Measurements from ENCODE around the gene IFNAR1. TPM values are rescaled to one million over a fixed set of nuclear protein-coding genes. Genes with fewer than 3 reads are reported as not detected.

The IFNAR1 gene
- total and polyA plus RNA-seq, 2 donors from 2014 or later = 15.9 to 60.9 TPM

DNA sequence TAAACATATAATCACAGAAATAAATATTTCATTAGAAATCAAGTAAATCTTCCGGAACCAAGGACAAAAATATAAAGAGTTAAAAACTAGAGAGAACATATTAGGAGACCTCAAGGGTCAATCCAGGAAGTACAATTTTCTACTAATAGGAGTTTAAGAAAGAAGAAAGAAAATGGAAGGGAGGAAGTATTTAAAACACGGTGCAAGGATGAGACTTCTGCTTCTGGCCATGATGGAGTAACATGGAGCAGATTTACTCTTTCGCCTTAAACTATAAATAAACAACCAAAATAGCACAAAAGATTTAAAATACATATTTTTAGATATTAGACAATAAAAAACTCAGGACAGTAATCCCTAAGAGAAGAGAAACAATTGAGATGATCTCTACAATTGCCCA, 12.6 kb upstream of the IFNAR1 start:
- DNase-seq = no peak
- intact Hi-C loops (cut with DNase I) = no loop called here
- TF ChIP-seq, protein P1, sequence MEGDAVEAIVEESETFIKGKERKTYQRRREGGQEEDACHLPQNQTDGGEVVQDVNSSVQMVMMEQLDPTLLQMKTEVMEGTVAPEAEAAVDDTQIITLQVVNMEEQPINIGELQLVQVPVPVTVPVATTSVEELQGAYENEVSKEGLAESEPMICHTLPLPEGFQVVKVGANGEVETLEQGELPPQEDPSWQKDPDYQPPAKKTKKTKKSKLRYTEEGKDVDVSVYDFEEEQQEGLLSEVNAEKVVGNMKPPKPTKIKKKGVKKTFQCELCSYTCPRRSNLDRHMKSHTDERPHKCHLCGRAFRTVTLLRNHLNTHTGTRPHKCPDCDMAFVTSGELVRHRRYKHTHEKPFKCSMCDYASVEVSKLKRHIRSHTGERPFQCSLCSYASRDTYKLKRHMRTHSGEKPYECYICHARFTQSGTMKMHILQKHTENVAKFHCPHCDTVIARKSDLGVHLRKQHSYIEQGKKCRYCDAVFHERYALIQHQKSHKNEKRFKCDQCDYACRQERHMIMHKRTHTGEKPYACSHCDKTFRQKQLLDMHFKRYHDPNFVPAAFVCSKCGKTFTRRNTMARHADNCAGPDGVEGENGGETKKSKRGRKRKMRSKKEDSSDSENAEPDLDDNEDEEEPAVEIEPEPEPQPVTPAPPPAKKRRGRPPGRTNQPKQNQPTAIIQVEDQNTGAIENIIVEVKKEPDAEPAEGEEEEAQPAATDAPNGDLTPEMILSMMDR (IDR thresholded peaks at IDR 0.05; ENCODE audit: borderline replicate concordance, extremely low read depth, insufficient read depth) = no peak
- FAIRE-seq = no peak
- no peaks in the 10 kb centered on the region for H3K36me3 ChIP-seq (ENCODE audit: control insufficient read depth in 2 of 3, insufficient read depth in 3 of 3, low read length in 3 of 3)
- H3K9me3 ChIP-seq (ENCODE audit: control insufficient read depth in 2 of 3, insufficient read depth in 1 of 3, low read length in 3 of 3) = no peaks in the 10 kb centered on the region
- H3K4me1 ChIP-seq (ENCODE audit: control insufficient read depth in 2 of 3, insufficient read depth in 2 of 3, low read depth in 1 of 3, low read length in 3 of 3) = no peaks in the 10 kb centered on the region
- H3K27me3 ChIP-seq (ENCODE audit: control insufficient read depth, insufficient read depth, low read length) = no peaks in the 10 kb centered on the region
- no peak overlapping the region for H3K4me3 ChIP-seq (ENCODE audit: low read length in 3 of 3)
- H3K27ac ChIP-seq (ENCODE audit: low read depth in 2 of 2, low read length in 2 of 2) = no peak overlapping the region
- H3K9ac ChIP-seq (ENCODE audit: low read length in 3 of 3) = no peak overlapping the region

GRCh38 chr21:33313183-33313582, 11.6 kb upstream of the IFNAR1 start:
- Histone ChIP-seq H3K9ac (ENCODE audit: low read length in 3 of 3) (no peak overlapping the region), H3K27me3 (ENCODE audit: control insufficient read depth, insufficient read depth, low read length) (no peaks in the 10 kb centered on the region), H3K27ac (ENCODE audit: low read depth in 2 of 2, low read length in 2 of 2) (no peak overlapping the region), H3K9me3 (ENCODE audit: control insufficient read depth in 2 of 3, insufficient read depth in 1 of 3, low read length in 3 of 3) (no peaks in the 10 kb centered on the region), H3K4me1 (ENCODE audit: control insufficient read depth in 2 of 3, insufficient read depth in 2 of 3, low read depth in 1 of 3, low read length in 3 of 3) (no peaks in the 10 kb centered on the region), H3K4me3 (ENCODE audit: low read length in 3 of 3) (no peak overlapping the region), H3K36me3 (ENCODE audit: control insufficient read depth in 2 of 3, insufficient read depth in 3 of 3, low read length in 3 of 3) (no peaks in the 10 kb centered on the region)
- FAIRE-seq = no peak
- intact Hi-C loops (cut with DNase I) = no loop called here
- TF ChIP-seq, protein P1 (IDR thresholded peaks at IDR 0.05; ENCODE audit: borderline replicate concordance, extremely low read depth, insufficient read depth) = no peak
- DNase-seq = no peak

DNA sequence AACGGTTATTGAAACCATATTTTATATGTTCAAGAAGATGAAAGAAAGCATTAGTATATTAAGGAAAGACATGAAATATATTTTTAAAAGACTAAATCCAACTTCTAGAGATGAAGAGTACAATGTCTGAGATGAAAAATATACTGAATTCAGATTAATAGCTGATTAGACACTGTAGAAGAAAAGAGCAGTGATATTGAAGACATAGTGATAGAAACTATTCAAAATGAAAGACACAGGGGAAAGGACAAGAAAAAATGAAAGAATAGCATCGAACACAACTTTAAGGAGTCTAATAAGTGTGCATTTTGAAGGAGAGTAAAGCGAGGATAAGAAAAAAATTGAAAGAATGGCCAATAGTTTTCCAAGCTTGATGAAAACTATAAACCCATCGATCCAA, 11.2 kb upstream of the IFNAR1 start:
- Histone ChIP-seq H3K9ac (ENCODE audit: low read length in 3 of 3) (no peak overlapping the region), H3K4me3 (ENCODE audit: low read length in 3 of 3) (no peak overlapping the region), H3K4me1 (ENCODE audit: control insufficient read depth in 2 of 3, insufficient read depth in 2 of 3, low read depth in 1 of 3, low read length in 3 of 3) (no peaks in the 10 kb centered on the region), H3K27ac (ENCODE audit: low read depth in 2 of 2, low read length in 2 of 2) (no peak overlapping the region), H3K27me3 (ENCODE audit: control insufficient read depth, insufficient read depth, low read length) (no peaks in the 10 kb centered on the region), H3K36me3 (ENCODE audit: control insufficient read depth in 2 of 3, insufficient read depth in 3 of 3, low read length in 3 of 3) (no peaks in the 10 kb centered on the region), H3K9me3 (ENCODE audit: control insufficient read depth in 2 of 3, insufficient read depth in 1 of 3, low read length in 3 of 3) (no peaks in the 10 kb centered on the region)
- no peak for DNase-seq
- TF ChIP-seq, protein P1 (IDR thresholded peaks at IDR 0.05; ENCODE audit: borderline replicate concordance, extremely low read depth, insufficient read depth) = no peak
- no peak for FAIRE-seq
- intact Hi-C loops (cut with DNase I) = no loop called here

DNA sequence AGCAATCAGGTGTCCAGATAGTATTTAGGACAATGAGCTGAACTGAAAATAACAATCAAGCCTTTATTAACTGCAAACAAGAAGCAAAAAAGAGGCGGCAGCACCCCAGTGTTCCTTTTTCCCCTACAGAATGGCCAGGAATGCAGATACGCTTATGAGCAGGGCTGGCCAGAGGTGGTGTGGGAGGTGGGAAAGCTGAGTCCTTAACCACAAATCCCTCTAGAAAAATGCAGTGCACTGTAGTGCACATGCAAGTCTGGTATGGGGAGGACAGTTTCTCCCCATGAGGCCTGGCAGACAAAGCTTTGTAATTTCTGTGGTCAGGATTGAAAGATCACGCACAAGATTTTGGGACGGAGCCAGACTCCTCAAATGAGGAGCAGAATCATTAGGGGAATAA, 10.7 kb upstream of the IFNAR1 start:
- Histone ChIP-seq H3K36me3 (ENCODE audit: control insufficient read depth in 2 of 3, insufficient read depth in 3 of 3, low read length in 3 of 3) (no peaks in the 10 kb centered on the region), H3K27ac (ENCODE audit: low read depth in 2 of 2, low read length in 2 of 2) (no peak overlapping the region), H3K4me3 (ENCODE audit: low read length in 3 of 3) (no peak overlapping the region), H3K4me1 (ENCODE audit: control insufficient read depth in 2 of 3, insufficient read depth in 2 of 3, low read depth in 1 of 3, low read length in 3 of 3) (no peaks in the 10 kb centered on the region), H3K9ac (ENCODE audit: low read length in 3 of 3) (no peak overlapping the region), H3K27me3 (ENCODE audit: control insufficient read depth, insufficient read depth, low read length) (no peaks in the 10 kb centered on the region), H3K9me3 (ENCODE audit: control insufficient read depth in 2 of 3, insufficient read depth in 1 of 3, low read length in 3 of 3) (no peaks in the 10 kb centered on the region)
- DNase-seq (no peak), FAIRE-seq (no peak)
- TF ChIP-seq, protein P1 (IDR thresholded peaks at IDR 0.05; ENCODE audit: borderline replicate concordance, extremely low read depth, insufficient read depth) = no peak
- intact Hi-C loops (cut with DNase I) = no loop called here
